Stimulated activated CD8-positive, alpha-beta memory T cell treated with anti-CD3 and anti-CD28 coated beads, Interleukin-12 subunit alpha, Interleukin-12 subunit beta, amount 100 ng/mL, for 24 hours (primary cell): ENCODE measurements around the gene RASA2.

Experiments
- DNase-seq: peaks from one replicate; pipeline ENCODE4 v3.0.0-alpha.2; 2020; ENCODE audit errors: extremely low read depth

The RASA2 gene

DNA sequence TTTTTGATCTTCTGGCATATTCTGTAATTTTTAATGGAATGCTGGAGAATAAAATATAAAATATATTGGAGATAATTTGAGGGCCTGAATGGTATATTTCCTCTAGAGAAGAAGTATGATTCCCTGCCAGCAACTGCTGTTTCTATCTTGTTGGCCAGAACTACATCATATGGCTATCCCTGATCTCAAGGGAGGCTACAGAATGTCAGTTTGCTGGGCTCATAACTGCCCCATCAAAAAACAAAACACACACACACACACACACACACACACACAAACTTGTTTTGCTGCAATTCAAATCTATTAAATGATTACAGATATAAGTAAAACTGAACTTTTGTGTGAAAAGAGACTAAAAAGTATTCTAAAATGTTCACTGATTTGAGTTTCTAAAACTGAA is 51.0 kb downstream of the RASA2 start:
- no peak for DNase-seq

DNA sequence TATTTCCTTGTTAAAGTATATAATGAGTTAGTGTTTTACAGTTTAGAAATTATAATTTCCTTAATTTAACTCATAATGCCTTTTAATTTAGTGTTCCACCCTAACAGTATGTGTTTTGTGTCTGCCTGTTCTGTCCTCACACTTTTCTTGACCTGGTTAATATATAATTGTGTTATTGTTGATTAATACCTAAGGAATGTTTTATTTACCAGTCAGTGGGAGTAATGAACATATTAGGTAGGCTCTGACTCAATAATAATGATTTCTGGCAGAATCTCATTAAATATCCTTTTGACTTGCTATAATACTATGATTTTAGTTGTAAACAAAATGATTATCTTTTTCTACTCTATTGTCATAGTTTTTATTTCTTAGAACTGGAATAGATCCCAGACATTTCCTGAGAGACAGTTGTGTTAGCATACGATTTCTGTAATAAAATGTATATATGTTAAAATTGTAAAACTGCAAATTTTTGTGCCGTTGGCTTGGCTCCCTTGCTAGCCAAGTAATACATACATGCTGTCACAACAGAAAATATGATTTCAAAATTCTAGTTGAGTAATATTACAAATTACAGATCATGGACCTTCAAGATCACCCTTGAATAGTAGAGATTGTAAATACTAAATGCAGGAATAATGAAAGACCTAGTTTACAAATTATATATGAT is 51.9 kb downstream of the RASA2 start:
- no peak for DNase-seq

DNA sequence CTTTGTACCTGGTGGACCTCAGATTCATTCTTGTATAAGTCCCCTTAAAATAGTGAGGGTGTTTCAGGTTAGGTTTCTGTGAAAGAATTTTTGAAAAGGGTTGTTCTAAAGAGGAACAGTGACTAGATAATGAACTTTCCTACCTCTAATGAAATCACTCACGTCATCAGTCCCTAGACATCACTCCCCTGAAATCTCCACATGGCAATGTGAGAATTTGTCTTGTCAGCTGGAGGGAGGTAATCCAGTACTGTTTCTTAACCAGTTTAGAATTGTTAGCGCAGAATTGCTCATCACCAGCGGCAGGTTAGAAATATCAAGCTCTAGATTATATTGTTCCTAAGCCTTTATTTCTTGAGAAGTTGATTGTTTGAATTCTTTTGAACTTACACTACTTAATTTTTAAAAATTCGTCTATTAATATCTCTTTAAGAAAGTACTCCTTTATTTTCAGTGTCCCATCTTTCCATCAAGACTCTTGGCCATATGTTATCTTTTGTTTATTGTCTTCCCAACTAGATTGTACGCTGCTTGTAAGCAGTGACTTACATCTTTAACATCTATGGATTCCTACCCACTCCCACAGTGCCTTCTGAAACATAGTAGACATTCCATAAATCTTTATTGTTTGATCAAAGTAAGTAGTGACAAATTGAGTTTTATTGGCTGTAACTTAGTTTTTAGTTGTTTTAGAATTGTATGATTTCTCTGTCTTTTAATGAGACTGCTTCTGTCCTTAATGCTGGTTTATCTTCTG is 52.8 kb downstream of the RASA2 start:
- DNase-seq: no peak

DNA sequence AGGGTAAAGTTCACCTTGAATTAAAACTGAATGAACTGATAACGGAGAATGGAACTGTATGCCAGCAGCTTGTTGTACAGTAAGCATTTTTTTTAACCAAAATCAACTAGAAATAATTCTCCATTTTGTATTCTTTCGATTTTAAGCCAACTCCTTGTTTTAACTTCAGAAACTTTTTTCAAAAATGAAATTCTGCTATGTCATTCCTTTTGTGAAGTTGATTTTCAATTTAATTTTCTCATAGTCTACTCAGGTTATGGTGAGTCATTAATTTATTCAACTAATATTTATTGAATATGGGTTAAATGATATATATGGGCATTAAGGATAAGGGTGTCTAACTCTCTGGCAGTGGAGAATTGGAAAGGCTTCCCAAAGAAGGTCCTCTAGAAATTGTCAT is 53.7 kb downstream of the RASA2 start:
- DNase-seq: no peak

DNA sequence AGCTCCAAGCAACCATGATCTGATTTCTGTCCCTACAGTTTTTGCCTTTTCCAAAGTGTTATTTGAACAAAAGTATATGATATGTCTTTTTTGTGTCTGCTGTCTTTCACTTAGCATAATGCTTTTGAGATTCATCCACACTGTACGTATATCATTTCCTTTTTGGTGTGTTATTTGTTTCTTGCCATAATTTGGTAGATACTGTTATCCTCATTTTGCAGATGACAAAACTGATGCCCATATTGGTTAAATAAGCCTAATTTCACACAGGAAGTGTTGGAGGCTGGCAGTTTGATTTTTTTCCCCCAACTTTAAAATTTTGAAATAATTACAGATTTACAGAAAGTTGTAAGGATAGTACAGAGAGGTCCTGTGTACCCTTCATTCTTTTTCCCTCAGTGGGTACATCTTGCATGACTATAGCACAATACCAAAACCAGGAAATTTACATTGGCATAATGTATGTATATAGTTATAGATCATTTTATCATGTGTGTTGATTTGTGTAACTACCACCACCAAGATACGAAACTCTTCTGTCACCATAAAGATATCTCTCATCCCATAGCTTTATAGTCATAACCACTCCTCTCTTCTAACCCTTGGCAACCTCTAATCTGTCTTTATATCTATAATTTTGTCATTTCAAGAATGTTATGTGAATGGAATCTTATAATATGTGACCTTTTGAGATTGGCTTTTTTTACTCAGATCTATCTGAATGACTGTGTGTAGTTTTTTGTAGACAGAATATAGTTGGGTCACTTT is 55.6 kb downstream of the RASA2 start:
- DNase-seq: no peak

DNA sequence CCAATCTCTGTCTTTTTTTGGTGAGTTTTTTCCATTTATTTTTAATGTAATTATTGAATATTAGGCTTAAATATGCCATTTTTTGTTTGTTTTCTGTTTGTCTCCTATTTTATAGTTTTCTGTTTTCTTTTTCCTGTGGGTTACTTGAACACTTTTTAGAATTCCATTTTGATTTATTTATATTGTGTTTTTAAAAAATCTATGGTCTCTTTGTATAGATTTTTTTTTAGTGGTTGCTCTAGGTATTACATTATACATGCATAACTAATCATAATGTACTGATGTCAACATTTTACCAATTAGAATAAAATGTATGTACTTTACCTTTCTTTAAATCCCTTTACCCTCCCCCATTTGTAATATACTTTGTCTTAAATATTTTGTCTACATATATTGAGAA is 56.2 kb downstream of the RASA2 start:
- no peak for DNase-seq

DNA sequence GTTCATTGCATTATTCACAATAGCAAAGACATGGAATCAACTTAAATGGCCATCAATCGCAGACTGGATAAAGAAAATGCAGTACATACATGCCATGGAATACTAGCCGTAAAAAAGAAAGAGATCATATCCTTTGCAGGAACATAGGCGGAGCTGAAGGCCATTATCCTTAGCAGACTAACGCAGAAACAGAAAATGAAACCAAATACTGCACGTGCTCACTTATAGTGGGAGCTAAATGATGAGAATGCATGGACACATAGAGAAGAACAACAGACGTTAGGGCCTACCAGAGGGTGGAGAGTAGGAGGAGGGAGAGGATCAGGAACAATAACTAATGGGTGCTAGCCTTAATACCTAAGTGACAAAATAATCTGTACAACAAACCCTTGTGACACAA is 57.9 kb downstream of the RASA2 start:
- no peak for DNase-seq

DNA sequence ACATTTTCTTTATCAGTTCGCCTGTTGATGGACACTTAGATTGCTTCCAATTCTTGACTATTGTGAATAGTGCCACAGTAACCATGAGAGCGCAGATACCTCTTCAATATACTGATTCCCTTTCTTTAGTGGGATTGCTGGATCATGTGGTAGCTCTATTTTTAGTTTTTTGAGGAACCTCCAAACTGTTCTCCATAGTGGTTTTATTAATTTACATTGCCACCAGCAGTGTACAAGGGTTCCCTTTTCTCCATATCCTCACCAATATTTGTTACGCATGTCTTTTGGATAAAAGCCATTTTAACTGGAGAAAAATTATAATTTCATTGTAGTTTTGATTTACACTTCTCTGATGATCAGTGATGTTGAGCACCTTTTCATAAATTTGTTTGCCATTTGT is 59.3 kb downstream of the RASA2 start:
- no peak for DNase-seq

DNA sequence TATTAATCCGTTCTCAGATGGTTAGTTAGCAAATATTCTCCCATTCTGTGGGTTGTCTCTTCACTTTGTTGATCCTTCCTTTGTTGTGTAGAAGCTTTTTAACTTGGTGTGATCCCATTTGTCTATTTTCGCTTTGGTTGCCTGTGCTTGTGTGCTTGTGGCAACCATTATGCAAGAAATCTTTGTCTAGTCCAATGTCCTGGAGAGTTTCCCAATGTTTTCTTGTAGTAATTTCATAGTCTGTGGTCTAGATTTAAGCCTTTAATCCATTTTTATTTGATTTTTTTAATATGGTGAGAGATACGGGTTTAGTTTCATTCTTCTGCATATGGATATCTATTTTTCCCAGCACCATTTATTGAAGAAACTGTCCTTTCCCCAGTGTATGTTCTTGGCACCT is 59.8 kb downstream of the RASA2 start:
- DNase-seq: no peak

DNA sequence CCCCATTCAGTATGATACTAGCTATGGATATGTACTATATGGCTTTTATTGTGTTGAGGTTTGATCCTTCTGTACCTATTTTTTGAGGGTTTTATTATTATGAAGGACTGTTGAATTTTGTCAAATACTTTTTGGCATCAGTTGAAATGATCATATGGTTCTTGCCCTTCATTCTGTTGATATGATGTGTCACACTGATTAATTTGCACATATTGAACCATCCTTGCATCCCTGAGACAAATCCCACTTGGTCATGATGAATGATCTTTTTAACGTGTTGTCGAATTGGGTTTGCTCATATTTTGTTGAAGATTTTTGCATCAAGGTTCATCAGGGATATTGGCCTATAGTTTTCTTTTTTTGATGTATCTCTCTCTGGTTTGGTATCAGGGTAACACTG is 61.0 kb downstream of the RASA2 start:
- no peak for DNase-seq

DNA sequence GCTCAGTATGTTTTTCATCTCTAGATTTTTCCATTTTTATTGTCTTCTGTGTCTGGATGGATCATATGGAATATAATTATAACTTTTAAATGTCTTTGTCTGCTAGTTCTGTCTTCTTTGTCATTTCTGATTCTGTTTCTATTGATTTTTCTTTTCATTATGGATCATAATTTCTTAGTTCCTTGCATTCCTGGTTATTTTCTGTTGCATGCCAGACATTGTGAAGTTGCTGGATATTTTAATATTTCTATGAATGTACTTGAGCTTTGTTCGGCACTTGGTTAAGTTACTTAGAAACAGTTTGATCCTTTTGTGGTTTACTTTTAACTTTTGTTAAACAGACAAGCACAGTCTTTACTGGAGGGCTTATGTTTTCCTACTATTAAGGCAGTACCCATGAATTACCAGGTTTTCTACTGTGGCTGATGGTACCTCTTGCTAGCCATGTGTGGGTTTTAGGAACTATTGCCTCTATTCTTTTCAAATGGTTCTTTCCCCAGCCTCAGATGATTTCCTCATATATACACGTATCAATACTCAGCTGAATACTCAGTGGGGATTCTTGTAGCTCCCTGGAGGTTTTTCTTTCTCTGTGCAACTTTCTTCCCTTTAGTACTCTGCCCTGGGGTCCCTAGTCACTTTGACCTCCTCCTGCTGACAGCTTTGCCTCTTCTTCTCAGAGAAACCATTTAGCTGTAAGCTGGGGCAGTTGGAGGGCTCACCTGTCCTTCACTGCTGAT is 64.3 kb downstream of the RASA2 start:
- no peak for DNase-seq

DNA sequence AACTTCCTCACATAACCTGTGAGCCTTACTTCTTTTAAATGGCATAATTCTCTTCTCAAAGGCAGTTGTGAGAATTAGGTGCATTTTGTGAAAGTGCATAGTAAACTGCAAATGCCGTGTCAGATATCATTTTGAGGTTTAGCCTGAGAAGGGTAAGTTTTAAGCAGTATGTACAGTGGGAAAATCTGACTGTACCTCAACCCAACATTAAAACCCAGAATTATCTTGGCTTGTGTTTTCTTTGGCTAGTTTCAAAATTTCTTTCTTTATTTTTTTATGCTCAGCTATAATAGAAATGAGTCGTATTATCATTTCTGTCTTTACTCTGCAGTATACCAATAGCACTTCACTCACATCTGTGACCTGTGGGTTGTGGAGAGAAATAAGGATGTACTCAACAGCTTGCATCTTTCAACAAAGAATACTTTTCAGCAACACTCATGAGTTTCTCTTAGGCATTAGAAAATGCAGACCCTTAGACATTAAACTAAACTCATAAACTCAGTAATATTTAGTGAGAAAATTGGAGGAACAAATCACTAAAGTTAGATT is 65.7 kb downstream of the RASA2 start:
- no peak for DNase-seq

DNA sequence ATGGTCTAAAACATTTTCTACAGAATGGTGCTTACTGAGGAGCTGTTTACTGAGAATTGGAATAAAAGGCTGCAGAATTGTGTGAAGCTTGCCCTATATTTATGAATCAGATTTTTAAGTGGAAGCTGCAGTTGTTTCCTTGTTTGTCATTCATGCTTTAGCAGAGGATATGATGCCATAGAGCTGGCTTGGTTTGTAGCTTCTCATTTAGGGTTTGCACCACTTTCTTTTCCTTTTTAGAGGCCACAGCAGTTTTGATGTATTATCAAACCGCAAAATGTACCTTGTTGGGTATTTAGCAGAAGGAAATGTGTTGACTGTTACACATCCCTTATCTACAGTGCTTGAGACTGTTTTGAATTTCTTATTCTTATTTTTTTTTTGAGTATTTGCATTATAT is 66.2 kb downstream of the RASA2 start:
- no peak for DNase-seq

DNA sequence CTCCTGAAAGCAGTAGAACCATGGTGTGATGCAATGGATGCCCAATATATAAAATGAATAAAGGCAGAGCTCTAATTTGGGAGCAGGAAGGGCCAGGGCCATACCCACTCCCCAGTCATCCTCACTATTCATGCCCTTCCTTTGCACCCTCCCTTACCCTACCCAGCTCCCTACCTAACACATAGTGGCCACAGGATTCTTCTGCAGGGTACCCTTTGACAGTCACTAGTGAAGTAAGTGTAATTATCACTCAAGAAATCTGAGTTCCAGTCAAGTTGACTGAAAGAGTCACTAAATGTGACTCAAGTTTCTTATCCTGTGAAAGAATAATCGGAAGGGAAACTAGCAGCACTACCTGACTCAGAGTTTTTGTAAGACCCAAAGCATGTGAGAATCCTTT is 69.2 kb downstream of the RASA2 start:
- DNase-seq: no peak

DNA sequence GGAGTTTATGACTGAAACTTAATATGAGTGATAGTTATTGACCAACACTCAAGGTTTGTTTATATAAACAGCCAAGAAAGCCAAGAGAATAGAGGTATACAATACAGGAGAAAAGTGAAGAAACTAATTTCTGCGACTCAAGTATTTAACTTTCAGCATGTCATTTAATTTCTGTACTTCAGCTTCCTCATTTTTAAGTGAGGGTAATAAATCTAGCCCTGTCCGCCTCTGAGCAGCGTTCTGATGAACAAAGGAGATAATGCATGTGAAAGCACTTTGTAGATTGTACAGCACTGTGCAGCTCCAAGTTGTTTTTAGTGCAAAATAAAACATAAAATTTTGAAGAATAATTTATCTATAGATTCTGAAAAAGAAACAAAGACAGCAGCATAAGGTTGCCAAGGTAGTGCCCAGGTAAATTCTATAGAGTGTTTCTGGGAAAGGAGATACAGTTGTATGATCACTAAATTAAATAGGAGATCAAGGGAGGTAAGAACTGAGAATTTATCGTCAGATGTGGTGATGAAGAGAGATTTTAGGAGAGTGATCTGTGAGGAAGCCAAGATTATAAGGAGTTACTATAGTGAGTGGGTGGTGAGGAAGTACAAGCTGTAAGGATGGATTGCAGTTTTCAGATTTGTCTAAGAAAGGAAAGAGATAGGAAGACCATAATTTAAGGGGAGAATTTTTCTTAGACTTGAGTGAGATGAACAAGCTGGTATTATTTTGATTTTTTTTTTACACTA is 71.3 kb downstream of the RASA2 start:
- no peak for DNase-seq

DNA sequence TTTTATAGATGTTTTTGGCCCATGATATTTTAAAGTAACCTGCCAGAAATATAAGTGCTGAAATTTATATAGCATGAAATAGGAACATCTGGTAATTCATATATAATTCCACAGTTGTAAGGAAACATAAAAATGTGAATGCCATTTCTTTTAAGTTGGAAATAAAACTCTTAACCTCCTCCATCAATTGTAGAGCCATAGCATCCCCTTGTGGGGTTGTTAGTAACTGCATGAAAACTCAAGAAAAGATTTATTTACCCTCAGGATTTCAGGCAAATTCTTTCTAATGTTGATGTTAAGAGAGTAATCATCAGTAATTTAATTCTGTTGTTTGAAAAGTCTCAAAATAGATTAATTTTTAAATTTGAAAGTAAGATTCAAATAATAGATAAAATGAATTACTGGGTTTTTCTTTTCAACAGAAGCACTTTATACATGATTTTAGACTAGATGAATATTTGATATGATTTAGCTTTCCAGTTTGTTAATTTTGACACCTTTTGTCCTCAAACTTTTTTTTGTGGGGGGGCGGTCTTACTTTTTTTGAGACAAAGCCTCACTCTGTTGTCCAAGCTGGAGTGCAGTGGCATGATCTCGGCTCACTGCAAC is 74.7 kb downstream of the RASA2 start:
- DNase-seq: no peak

DNA sequence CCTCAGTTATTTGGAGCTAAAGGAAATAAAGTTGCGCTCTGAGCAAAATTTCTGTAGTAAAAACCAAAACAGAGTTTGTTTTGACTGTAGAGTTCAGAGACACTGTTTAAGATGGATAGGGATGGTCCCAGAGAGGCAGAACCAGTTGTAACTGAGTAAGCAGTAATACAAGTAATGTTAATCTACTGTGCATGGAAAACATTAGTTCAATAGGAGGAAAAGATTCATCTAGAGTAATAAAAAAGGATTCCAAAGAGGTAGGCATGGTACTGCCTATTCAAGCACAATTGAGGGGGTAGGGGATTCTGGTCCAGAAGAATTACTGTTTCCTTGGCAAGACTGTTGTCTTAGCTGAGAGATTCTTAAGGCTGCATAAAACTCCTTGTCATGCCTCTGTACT is 77.4 kb downstream of the RASA2 start:
- DNase-seq: no peak

DNA sequence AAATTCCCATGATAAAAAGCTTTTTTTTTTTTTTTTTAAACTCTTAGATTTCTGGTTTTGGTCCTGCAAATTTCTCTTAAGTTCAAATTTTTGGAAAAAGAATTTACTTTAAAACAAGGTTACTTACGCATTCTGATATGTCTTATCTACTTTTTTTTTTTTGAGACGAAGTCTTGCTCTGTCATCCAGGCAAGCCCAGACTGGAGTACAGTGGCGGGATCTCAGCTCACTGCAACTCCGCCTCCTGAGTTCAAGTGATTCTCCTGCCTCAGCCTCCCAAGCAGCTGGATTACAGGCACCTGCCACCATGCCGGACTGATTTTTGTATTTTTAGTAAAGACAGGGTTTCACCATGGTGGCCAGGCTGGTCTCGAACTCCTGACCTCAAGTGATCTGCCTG is 83.2 kb downstream of the RASA2 start:
- DNase-seq: no peak

DNA sequence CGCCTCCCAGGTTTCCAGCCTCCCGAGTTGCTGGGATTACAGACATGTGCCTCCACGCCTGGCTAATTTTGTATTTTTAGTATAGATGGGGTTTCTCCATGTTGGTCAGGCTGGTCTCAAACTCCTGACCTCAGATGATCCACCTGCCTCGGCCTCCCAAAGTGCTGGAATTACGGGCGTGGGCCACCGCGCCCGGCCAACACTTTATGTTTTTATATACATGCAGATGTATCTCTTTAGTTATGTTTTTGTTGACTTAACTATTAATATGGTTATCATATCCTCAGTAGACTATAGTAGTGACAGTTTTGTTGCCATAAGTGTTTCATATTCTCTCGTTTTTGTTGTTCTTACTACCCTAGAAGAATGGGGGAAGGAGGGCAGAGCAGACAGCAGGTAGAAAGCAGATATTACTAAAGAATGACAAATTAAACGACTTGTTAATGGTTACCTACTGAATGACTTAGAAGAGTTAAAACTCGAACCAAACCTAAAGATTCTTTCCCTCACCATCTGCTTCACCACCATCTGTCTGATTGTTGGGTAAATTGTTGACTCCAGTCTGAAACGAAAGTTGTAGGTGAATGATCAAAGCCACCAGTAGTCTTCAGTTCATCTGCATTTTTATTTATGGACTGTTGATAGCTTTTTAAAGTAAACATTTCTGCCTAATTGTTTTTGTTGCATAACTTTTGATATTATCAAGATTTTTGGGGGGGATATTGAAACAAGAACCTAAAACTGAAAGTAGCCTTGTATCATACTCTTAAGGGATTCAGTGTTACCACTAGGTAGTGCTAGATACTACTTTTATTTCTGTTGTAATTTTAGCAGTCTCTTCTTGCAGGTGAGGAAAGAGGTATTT is 89.3 kb downstream of the RASA2 start:
- DNase-seq: no peak

DNA sequence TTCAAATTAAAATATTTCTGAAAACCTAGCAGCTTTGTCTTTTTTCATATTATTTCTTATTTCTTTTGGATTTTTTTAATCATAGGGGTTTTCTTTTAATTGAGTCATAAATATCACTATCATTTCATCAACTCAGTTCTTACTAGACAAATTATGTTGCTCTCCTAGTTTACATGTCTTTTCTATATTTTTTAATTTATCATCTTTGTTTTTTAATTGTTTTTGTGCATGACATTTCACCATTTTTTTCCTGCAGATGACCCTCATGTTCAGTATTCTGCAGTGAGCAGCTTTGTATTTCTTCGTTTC is 89.9 kb downstream of the RASA2 start:
- no peak for DNase-seq
